ENCODE data around the gene DIAPH1.
"Not testable (repeated sequence)": the region's sequence is repeated elsewhere in the genome, so short reads cannot be mapped to it uniquely, and the experiment has no call there.

DIAPH1 gene

DNA sequence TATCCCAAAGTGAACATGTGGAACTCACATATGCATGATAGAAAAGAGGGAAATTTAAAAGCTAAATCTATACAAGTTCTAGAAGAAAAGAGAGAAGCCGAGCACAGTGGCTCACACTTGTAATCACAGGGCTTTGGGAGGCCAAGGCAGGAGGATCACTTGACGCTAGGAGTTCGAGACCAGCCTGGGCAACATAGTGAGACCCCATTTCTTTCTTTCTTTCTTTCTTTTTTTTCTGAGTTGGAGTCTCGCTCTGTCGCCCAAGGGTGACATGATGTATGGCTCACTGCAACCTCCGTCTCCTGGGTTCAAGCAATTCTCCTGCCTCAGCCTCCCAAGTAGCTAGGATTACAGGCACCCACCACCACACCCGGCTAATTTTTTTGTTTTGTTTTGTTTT is 8.9 kb downstream of the DIAPH1 start:
- not testable (repeated sequence) for DNase-seq (ENCODE audit: low spot score)

DNA sequence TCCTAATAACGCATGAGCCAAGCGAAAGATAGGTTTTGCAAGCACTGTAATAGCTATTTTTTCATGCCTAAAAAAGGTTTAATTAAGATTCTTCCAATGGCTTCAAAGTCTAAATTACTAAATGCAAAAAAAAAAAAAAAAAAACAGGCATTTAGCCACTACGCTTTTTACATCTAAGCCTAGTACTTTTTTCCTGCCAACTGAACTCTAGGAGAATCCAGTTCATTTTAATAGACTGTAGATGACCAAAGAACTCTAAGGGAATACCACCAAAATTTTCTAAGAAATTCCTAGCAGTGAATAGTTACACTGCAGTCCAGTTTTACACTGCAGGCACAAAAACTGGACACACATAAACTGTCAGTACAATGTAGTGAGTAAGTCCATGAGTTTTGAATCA is 9.8 kb downstream of the DIAPH1 start:
- DNase-seq (ENCODE audit: low spot score): no peak

DNA sequence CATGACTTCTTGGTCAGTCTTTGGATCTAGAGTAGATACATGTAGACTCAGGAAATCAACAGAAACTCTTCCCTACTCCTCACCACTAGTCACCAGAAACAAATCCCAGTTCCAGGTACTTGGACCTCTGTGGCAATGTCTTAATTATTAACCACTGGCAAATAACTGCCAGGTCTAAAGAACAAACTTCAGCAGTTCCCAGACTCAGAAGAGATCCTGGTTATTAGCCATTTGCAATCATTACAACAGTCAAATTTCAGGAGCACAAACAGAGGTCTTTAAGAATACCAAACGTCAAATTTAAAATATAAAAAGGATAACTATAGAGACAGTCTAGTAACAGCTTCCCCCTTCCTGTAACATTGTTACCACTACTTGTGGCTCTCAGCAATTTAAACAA is 10.2 kb downstream of the DIAPH1 start:
- DNase-seq (ENCODE audit: low spot score): no peak

DNA sequence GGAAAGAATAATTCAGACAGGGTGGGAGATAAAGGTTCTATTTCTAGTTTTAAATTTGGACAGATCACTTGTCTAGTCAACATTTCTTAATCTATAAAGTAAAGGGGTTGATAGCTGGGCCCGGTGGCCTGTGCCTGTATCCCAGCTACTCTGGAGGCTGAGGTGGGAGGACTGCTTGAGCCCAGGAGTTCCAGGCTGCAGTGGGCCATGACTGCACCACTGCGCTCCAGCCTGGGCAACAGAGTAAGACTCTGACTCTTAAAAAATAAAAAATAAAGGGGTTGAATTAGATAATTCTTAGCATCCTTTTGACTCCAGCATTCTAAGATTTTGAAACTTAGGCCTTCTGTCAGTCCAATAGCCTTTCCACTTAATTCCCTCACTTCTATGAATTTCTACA is 10.8 kb downstream of the DIAPH1 start:
- no peak for DNase-seq (ENCODE audit: low spot score)

DNA sequence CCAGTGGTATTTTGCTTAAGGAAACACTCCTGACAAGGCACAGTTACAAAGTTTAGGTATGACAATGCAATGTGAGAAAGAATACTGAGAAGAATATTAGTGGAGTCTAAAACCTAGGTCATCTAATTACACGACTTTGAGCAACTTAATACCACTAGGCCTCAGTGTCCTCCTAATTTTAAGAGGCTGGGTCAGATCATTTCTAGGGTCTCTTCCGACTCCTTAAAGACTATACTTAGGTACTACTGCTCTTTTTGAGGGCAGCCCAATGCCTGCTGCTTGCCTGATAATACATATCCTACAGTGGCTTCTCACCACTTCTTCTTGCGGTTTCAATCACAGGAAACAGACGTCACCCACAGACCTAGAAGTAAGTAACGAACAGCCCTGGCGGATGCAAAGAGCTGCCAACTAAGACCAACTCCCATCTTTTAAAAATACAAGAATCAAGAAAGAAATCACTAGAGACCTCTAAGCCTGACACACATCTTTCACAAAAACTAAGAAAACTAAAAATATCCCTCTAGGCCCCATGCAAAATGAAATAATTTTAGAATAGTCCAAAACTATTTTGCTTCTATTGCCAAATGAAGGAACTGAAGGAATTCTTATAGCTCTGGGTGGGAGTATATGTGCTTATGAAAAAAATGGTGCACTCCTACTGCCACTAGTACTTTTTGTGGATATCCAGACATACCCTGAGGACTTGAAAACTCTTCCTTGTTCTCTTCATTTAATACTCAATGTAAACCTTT is 13.1 kb downstream of the DIAPH1 start:
- no peak for DNase-seq (ENCODE audit: low spot score)

DNA sequence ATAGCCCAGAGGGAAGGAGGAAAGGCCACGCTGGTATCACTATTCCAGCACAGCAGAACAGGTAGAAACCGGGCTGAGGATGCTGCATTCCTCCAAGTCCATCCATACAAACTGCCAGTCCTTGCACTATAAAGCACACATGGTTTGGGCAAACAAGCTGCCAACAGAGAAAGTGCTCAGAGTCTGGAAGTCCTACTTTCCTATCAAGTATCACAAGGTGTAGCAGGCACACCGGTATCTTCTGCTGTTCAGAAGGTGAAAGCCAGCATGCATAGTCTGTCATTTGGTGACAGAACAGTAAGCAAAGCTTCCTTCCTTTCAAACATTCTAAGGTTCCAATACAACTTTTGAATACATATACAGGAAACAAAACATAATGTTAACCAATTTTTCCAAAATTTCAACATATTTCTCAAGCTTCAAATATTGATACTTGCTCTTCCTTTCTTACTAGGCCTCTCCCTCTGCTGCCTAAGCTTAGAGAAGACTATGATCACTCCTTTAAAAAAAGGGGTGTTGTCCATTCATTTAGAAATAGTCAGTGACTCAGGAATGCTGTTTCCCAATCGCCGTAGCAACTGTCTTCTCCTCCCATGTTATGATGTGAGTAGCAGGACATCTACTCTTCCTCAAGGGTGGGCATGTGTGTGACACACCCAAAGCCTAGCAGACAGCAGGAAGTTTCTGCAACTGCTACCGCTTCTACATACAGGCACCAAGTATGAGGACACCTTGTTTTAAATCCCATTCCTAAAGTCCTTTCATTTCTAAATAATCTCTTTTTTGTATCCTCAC is 14.7 kb downstream of the DIAPH1 start:
- no peak for DNase-seq (ENCODE audit: low spot score)

DNA sequence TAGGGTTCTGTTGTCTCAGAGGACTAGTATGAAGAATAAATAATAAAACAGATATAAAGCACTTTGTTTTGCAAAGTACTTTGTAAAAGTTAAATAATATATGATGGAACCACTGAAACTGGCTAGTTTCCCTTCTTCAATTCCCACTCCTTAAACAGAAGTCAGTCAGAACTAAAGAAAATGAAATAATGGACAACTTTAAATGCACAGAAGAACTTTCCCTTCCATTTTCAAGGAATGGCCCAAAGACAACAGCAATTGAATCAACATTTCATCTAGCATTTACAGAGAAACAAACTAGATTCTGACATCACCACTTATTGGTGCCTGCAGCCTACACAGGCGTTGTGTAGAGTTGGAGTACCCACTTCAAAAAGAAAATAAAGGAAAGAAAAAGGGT is 16.2 kb downstream of the DIAPH1 start:
- DNase-seq (ENCODE audit: low spot score): no peak

DNA sequence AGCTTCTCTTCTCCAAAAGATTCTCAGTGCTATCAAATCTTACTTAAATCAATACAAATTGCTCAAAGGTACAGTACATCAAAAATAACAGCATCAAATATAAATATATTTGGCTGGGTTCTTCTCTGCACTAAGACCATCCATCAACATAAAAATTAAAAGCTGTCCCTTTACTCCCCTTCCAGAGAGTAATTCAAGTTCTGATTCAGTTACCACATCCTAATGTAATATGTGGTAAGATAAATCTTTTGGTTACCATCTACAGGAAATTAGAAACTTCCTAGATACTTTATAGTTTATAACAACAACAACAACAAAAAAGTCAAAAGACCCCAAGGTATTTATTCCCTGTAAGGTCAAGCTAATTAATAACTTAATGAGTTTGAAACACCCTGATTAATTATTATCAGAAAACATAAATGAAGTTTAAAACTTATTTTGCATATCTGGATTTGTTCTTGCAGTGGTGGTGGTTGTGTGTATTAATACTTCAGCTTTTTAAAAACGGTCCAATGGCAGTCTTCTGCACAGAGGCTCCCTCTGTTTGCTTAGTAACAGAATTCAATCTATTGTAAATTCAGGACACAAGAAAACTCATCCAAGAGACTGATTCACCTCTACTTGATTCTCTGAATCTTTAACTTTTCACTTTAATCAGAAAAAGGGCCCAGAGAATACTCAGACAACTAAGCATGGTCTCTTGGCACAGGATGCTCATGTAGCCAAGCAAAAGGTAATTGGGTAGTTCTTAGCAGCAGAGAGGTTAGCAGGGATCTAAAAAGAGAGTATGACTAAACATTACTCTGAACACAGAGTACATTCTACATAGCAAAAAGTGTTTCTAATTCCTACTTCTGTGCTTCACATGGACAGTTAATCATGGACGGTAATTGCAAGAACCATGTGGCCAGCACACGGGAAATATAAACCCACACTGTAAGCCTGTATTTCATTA is 20.1 kb downstream of the DIAPH1 start:
- DNase-seq (ENCODE audit: low spot score): no peak

DNA sequence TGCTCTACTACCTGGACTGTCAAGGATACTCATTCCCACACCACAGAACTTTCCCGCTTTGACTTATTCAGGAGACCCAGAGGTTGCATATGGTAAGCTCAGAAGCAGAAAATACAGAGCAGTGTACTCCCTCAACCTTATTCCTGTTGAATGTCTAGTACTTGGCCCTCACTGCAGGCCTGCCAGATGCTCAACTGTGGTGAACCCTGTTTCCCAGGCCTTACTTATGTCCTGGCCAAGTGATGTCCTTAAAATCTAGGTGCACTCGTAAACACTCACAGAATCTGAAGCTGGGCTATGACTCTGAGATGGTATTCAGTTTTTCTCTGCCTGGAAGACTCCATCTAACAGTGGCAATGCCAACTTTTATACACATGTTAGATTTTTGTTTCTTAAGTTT is 21.0 kb downstream of the DIAPH1 start:
- no peak for DNase-seq (ENCODE audit: low spot score)

DNA sequence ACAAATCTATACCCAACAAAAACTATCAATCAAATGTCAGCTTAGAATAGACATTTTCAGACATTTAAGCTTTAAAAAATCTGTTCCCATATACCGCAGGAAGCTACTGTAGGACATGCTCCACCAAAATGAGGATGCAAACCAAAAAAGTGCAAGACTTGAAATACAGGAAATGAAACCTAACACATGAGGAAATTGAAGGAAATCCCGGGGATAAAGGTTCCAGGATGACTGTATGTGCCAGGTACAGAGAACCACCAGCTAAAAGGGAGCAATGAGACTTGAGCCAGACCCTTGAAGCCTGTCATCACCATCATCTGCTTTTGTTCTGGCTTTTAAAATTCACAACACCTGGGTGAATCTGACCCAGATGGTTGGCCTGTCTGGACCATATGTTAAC is 21.4 kb downstream of the DIAPH1 start:
- no peak for DNase-seq (ENCODE audit: low spot score)

DNA sequence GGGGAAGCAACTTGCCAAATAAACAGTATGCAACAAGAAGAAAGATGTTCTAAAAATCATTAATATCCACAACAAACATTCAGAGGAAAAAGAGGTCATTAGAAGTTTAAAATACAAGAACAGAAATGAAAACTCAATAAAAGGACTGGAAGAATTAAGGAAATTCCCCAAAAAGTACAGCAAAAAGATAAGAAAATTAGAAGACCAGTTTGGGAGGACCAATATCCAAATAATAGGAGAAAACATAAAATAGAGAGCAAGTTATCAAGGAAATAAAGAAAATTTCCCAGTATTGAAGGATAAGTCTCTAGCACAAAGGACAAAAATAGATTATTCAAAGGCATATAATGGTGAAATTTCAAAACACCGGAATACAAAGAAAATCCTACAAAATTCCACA is 21.9 kb downstream of the DIAPH1 start:
- no peak for DNase-seq (ENCODE audit: low spot score)

DNA sequence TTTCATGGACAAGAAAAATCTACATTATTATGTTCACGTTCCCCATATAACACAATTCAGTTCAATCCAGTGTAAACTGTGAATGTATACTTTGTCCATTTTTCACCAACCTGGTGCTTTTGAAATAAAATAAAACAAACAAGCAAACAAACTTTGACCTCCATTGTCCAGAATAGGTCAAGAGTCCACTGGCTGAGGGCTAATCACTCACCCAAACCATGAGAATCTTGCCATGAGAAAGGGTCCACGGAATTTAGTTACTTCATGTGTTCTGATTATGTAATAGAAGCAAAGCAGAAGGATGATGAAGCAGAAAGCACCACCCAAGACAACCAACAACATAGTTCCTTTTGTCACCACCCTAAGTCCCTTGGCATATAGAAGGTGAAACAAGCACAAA is 28.7 kb downstream of the DIAPH1 start:
- no peak for DNase-seq (ENCODE audit: low spot score)

DNA sequence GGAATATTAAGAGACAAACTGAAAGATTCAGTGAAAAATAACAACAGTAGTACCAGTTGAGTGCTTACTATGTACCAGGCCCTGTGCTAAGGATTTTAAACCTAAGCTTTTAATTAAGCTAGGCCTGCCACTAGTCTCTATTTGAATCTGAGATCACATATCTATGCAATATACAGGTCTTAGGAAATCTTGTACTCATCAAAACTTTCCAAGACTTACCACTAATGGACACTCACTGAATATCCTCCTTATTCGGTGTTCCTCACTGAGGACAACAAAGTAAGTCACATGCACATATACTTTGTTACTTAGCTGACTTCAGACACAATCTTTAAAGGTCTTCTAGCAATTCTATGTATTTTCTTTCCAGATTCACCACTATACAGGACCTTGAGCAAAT is 32.6 kb downstream of the DIAPH1 start:
- no peak for DNase-seq (ENCODE audit: low spot score)

DNA sequence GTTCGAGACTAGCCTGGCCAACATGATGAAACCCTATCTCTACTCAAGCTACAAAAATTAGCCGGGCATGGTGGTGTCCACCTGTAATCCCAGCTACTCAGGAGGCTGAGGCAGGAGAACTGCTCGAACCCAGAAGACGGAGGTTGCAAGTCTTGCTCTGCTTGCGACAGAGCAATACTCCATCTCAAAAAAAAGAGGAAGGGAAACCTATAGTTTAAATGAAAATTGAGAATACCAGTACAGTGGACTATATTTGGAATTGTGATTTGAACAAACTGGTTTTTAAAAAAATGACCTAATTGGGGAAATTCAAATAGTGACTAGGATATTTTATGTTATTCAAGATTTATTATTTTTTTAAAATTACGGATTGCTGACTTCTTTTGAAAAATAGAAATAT is 33.2 kb downstream of the DIAPH1 start:
- no peak for DNase-seq (ENCODE audit: low spot score)

DNA sequence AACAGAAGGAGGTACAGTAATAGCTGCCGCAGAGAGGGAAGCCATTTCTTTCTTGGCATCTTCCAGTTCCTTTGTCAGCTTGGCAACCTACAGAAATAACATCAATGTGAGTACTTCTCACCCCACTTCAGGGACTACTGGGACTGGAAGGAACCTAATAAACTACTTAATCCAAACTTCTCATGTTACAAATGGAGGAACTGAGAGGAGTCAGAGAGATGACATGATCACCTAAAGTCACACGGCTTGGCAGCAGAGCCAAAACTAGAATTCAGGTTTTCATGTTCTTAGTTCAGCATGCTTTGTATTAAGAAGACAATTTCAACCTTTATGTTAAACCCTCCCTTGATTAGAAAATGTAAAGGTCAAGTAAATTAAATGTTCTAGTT is 44.7 kb downstream of the DIAPH1 start:
- no peak for DNase-seq (ENCODE audit: low spot score)

DNA sequence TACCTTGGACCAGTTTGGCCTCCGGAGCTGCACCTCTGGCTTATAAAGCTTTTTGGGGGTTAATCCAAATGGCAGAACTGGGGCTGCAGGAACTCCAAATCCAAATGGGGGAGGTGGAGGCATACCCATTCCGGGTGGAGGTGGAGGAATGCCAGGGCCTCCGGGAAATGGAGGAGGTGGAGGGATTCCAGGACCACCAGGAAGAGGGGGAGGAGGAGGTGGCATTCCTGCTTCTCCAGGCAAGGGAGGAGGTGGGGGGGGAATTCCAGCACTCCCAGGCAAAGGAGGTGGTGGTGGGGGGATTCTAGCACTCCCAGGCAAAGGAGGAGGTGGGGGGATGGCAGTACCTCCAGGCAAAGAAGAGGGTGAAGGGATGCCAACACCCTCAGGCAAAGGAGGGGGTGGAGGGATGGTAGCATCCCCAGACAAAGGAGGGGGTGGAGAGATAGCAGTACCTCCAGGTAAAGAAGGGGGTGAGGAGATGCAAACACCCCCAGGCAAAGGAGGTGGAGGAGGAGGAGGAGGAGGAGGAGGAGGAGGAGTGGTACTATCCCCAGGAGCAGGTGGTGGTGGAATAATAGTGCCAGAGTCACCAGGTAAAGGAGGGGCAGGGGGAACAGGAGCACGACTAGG is 45.2 kb downstream of the DIAPH1 start:
- no peak for DNase-seq (ENCODE audit: low spot score)

DNA sequence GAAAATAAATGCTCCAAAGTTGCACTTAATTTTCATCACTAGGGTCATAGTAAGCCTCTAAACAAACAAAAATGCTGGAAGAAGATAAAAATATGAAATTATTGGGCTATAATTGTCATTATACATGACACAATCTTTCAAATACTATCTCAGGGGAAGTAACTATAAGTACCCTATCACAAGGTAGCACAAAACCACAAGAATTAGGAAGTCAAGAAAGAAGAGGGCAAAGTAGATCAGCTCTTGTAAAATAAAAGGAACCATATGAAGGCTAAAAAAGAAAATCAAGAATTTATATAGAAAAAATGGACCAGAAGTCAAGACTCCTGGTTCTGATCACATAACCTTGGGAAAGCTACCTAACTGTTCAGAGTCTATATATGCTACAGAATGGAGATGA is 48.1 kb downstream of the DIAPH1 start:
- no peak for DNase-seq (ENCODE audit: low spot score)

DNA sequence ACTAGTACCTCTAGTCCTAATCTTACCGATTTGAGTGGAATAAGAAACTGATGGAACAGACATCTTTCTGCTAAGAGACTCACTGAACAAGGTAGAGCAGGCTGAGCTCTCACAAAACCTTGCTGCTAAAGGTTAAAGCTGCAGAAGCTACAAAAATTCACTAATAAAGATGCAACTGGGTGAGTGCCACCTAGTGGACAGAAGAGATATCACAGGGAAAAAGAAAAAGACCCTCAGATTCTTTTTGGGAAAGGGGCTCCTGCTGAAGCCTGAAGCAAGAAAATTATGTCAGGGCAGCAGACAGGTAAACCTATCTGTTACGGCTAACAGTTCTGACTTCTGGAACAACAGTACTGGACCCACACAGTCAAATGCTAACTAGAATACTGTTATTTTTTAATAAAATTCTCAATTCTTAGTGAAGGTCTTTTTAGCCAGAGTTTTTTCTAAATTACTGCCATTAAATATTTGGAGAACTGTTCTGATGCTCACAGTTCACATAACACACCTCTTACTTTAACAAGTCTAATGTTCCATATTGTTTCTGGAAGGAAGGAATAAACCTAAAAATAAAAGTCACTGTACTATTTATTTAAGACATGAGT is 51.2 kb downstream of the DIAPH1 start:
- DNase-seq (ENCODE audit: low spot score): peak; percentile 33

DNA sequence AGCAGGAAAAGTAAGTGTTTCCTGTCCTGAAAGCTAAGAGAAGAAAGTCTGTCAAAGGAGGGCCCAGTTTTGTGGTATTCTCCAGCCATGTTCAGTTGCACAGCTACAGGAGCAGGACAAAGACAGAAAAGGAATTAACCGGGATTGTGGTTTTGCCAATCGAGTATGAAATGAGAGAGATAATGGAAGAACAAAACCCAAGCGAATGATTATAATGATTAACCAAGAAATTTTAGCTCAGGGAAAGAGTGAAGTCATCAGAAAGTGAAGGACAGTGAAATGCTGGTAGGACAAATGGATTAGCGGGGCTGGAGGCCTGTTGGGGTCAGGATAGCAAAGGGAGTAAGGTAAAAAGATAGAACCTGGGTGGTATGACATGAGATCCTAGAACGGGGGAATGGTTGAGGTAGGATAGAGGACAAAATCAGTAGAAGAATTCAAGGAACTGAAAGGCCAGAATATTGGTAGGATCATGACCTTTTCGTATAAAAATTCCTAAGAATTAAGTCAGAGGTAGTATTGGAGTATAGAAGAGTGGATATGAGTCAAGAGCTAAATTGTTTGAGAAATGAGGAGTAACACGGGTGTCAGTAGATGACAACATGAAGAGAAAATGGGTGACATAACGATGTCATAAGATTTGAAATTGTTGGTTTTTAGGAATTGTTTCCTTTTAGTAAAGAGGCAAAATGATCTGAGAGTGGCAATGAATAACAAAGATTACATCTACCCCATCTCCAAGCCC is 52.8 kb downstream of the DIAPH1 start:
- DNase-seq (ENCODE audit: low spot score): no peak

DNA sequence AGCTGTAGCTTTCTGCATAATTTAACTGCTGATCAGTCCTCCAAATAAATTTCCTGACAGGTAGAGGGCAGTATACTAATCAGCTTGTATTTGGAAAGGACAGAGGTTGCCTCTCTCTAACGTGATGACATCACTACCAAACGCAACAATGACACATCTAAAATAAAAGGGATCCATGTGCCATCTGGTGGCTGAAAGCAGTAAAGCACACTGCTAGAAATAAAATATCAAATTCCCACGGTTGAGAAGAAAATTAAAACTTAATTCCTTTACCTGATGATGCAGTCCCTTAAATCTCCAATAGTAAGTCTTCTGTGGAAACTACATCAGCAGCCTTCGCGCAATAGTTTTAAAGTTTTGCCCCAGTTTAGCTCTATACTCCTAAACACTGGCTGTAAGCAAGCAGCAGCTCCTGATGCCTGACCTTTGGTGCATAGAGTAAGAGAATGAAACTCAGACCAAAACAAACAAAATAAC is 54.5 kb downstream of the DIAPH1 start:
- peak; percentile 51 for DNase-seq (ENCODE audit: low spot score)
